GM23338 (cell line): Measurements from ENCODE around the gene CHI3L1. TPM values are rescaled to one million over a fixed set of nuclear protein-coding genes. Genes with fewer than 3 reads are reported as not detected.

Source experiments
- ATAC-seq: fragments of 200-7000 bp; cut with Tn5 transposase; 3 replicates; pipeline ENCODE4 v1.9.1; 2020
- DNase-seq: peaks from one replicate; pipeline ENCODE4 v3.0.0-alpha.2; 2015; ENCODE audit warnings: low spot score
- H2AFZ ChIP-seq: fragments of 200-600 bp; sonication (generic); 2 replicates; pipeline ENCODE4 v1.8.0; 2016; ENCODE audit warnings: antibody characterized with exemption, mild to moderate bottlenecking, moderate library complexity
- H3F3A ChIP-seq: fragments of 200-600 bp; sonication (generic); replicated peaks from 2 replicates; pipeline ENCODE4 v1.8.0; 2017; ENCODE audit warnings: antibody characterized with exemption, mixed run types, low read depth
- H3K27ac ChIP-seq: fragments of 200-600 bp; sonication (generic); 2 replicates; pipeline ENCODE4 v1.6.1; 2016; ENCODE audit warnings: low read depth
- H3K27me3 ChIP-seq: fragments of 200-600 bp; sonication (generic); 2 replicates; pipeline ENCODE4 v1.8.0; 2016; ENCODE audit warnings: mild to moderate bottlenecking, mixed run types, moderate library complexity; ENCODE audit not compliant: insufficient read depth
- H3K36me3 ChIP-seq: fragments of 200-600 bp; sonication (generic); 2 replicates; pipeline ENCODE4 v1.8.0; 2016; ENCODE audit warnings: mild to moderate bottlenecking; ENCODE audit not compliant: insufficient read depth
- H3K4me1 ChIP-seq: fragments of 200-600 bp; sonication (generic); 2 replicates; pipeline ENCODE4 v1.8.0; 2016; ENCODE audit warnings: mild to moderate bottlenecking, moderate library complexity; ENCODE audit not compliant: insufficient read depth
- H3K4me2 ChIP-seq: fragments of 200-600 bp; sonication (generic); 2 replicates; pipeline ENCODE4 v1.7.1; 2017; ENCODE audit warnings: mixed run types
- H3K4me3 ChIP-seq: fragments of 200-600 bp; sonication (generic); 2 replicates; pipeline ENCODE4 v1.6.1; 2016; ENCODE audit warnings: mixed run types
- H3K79me2 ChIP-seq: fragments of 200-600 bp; sonication (generic); replicated peaks from 2 replicates; pipeline ENCODE4 v1.8.0; 2017; ENCODE audit warnings: mild to moderate bottlenecking; ENCODE audit not compliant: insufficient read depth
- H3K9me2 ChIP-seq: fragments of 200-600 bp; sonication (generic); 2 replicates; pipeline ENCODE4 v1.8.0; 2017; ENCODE audit not compliant: insufficient read depth
- H4K20me1 ChIP-seq: fragments of 200-600 bp; sonication (generic); replicated peaks from 2 replicates; pipeline ENCODE4 v1.8.0; 2017; ENCODE audit warnings: mild to moderate bottlenecking; ENCODE audit not compliant: insufficient read depth
- H3K27ac Mint-ChIP-seq: 2 replicates; pipeline ENCODE4 v1.8.0; 2020; ENCODE audit warnings: inconsistent platforms, mild to moderate bottlenecking, moderate library complexity, mixed read lengths
- H3K27me3 Mint-ChIP-seq: 3 replicates; pipeline ENCODE4 v1.8.0; 2022; ENCODE audit warnings: low read depth, mild to moderate bottlenecking, moderate library complexity, mixed read lengths, inconsistent platforms; ENCODE audit not compliant: insufficient read depth, poor library complexity
- H3K36me3 Mint-ChIP-seq: 3 replicates; pipeline ENCODE4 v1.8.0; 2021; ENCODE audit warnings: low read depth, mild to moderate bottlenecking, inconsistent platforms, moderate library complexity, mixed read lengths
- H3K4me1 Mint-ChIP-seq: 3 replicates; pipeline ENCODE4 v1.8.0; 2020; ENCODE audit warnings: mild to moderate bottlenecking, inconsistent platforms, mixed read lengths
- H3K4me3 Mint-ChIP-seq: 3 replicates; pipeline ENCODE4 v1.8.0; 2021; ENCODE audit warnings: moderate library complexity, mild to moderate bottlenecking, inconsistent platforms, mixed read lengths
- H3K9me3 Mint-ChIP-seq: 3 replicates; pipeline ENCODE4 v1.8.0; 2020; ENCODE audit warnings: moderate library complexity, mild to moderate bottlenecking, inconsistent platforms, mixed read lengths
- JUNB ChIP-seq: IDR thresholded peaks from one replicate; pipeline ENCODE4 v1.6.1; 2016; ENCODE audit warnings: antibody characterized with exemption; ENCODE audit not compliant: unreplicated experiment
- REST ChIP-seq: IDR thresholded peaks from one replicate; pipeline ENCODE4 v1.6.1; 2018; ENCODE audit warnings: antibody characterized with exemption; ENCODE audit not compliant: unreplicated experiment
- ZNF114 ChIP-seq: fragments of 250-450 bp; sonication (Bioruptor Pico); IDR thresholded peaks from 2 replicates; pipeline ENCODE4 v1.5.0; 2020; ENCODE audit warnings: mild to moderate bottlenecking, moderate library complexity
- ZNF462 ChIP-seq: fragments of 250-450 bp; sonication (Bioruptor Pico); IDR thresholded peaks from 2 replicates; pipeline ENCODE4 v1.5.0; 2020; ENCODE audit warnings: mild to moderate bottlenecking, moderate library complexity
- polyA plus RNA-seq: library from polyadenylated mRNA; unstranded; fragments of >200 nt; fragmentation: Nextera tagmentation; extraction: Ambion mirVana; gene quantifications from 2 replicates; pipeline ENCODE4 v1.2.1, GENCODE V29; 2016
- total RNA-seq: library from RNA; depleted of rRNA; stranded (reverse); fragments of >200 nt; shearing (Covaris generic); gene quantifications from 2 replicates; pipeline ENCODE4 v1.2.3, GENCODE V29; 2014

The CHI3L1 gene
- total and polyA plus RNA-seq, 2 experiments from 2014 or later: 0.76 TPM; not detected in 1

GRCh38 chr1:203189951-203190352, 3.4 kb upstream of the CHI3L1 start:
- no peak overlapping the region for H3K27ac ChIP-seq
- no peaks in the 10 kb centered on the region for H3K27me3 Mint-ChIP-seq
- no peak overlapping the region for H3K4me3 Mint-ChIP-seq
- ATAC-seq: no peak
- no peaks in the 10 kb centered on the region for H3K36me3 ChIP-seq
- no peaks in the 10 kb centered on the region for H3K27me3 ChIP-seq
- H4K20me1 ChIP-seq: no peaks in the 10 kb centered on the region
- no peaks in the 10 kb centered on the region for H3K9me3 Mint-ChIP-seq
- peaks cover 17% of the 10 kb centered on the region for H3K4me1 ChIP-seq
- H3K79me2 ChIP-seq: no peaks in the 10 kb centered on the region
- no peak for DNase-seq
- no peaks in the 10 kb centered on the region for H3K9me2 ChIP-seq
- H2AFZ ChIP-seq: no peak overlapping the region
- H3K4me1 Mint-ChIP-seq: peaks cover 32% of the 10 kb centered on the region
- H3F3A ChIP-seq: no peaks in the 10 kb centered on the region
- TF ChIP-seq REST (no peak), JUNB (no peak)
- H3K27ac Mint-ChIP-seq: no peak overlapping the region
- H3K36me3 Mint-ChIP-seq: no peaks in the 10 kb centered on the region
- H3K4me2 ChIP-seq: no peak overlapping the region
- H3K4me3 ChIP-seq: no peak overlapping the region

GRCh38 chr1:203188686-203189232, 2.3 kb upstream of the CHI3L1 start:
- Mint-ChIP-seq H3K27ac (no peak overlapping the region), H3K27me3 (no peaks in the 10 kb centered on the region), H3K36me3 (no peaks in the 10 kb centered on the region), H3K9me3 (no peaks in the 10 kb centered on the region), H3K4me1 (peaks cover 33% of the 10 kb centered on the region), H3K4me3 (no peak overlapping the region)
- H4K20me1 ChIP-seq: no peaks in the 10 kb centered on the region
- H2AFZ ChIP-seq: no peak overlapping the region
- H3K27me3 ChIP-seq: no peaks in the 10 kb centered on the region
- H3F3A ChIP-seq: no peaks in the 10 kb centered on the region
- H3K27ac ChIP-seq: no peak overlapping the region
- DNase-seq: no peak
- no peaks in the 10 kb centered on the region for H3K79me2 ChIP-seq
- no peak overlapping the region for H3K4me2 ChIP-seq
- TF ChIP-seq ZNF114 (CRISPR knock-in tag) (no peak), JUNB (no peak), ZNF462 (CRISPR knock-in tag) (no peak)
- H3K36me3 ChIP-seq: no peaks in the 10 kb centered on the region
- H3K4me3 ChIP-seq: no peak overlapping the region
- ATAC-seq: no peak
- H3K9me2 ChIP-seq: 0 out of 2 replicates have a peak, but pooled peaks cover 5% of the 10 kb centered on the region
- peaks cover 17% of the 10 kb centered on the region for H3K4me1 ChIP-seq
